DMS53 treated with DMSO at 0.1 percent for 48 hours (cell line): Measurements from ENCODE around the gene ABCB8.
A peak's percentile ranks its signal among the peaks of the same experiment; 100 is the strongest.

Experiments
- DNase-seq: peaks from one replicate; lab custom pipeline; 2025; ENCODE audit not compliant: unreplicated experiment; lab: John Stamatoyannopoulos, UW

ABCB8 gene

GRCh38 chr7:151028131-151028947, at the start of gene ABCB8:
TSS of gene ABCB8 (plus strand) at chr7:151028450. CDS start at chr7:151028516, 66 bp downstream.
- DNase-seq: peak; percentile 98

- peak; percentile 38 for DNase-seq
Observed at GRCh38 chr7:150979713-150980390, 48.4 kb upstream of the ABCB8 start.

GRCh38 chr7:150980663-150981062, 47.6 kb upstream of the ABCB8 start:
- no peak for DNase-seq

DNA sequence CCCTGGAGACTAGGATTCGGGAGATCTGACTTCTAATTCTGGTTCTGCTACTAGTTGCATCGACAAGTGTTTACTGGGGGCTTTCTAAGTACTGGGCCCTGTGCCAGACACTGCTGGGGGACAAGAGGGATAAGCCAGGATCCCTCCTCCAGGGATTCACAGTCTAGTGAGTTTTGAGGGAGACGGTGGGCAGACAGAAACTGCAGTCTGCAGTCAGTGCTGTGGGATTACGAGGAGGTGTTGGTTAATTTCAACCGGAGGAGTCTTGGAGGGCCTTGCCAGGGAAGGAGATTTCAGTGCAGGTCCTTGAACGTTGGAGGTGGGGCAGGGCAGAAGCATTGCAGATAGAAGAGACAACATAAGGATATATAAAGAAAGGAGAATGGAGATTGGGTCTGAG, 46.6 kb upstream of the ABCB8 start:
- no peak for DNase-seq

GRCh38 chr7:150982351-150982750, 45.9 kb upstream of the ABCB8 start:
- DNase-seq: no peak

DNA sequence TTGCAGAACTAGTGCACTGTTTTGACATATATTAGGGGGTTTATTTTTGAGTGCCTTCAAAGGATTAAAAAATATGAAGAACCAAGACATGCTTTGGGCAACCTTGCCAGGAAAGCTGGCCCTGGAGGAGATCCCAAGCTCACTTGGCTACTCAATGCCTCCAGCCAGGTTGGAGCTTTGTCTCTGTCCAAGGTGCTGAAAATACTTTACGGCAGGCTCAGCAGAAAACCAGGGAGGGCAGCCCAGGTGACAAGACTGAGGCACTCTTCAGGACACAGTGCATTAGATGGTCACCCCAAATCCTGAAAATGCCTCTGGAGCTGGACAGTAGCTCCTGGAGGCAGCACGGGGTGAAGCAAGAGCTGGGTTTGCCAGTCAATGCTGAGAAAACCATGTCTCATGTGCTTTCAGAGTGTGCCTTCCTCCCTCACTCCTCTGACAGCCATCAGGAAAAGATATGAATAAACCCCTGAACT, 44.3 kb upstream of the ABCB8 start:
- DNase-seq: no peak

GRCh38 chr7:150986099-150986512, 42.1 kb upstream of the ABCB8 start:
- DNase-seq: peak; percentile 79

- DNase-seq: no peak
Observed at GRCh38 chr7:150986556-150986955, 41.7 kb upstream of the ABCB8 start.

DNA sequence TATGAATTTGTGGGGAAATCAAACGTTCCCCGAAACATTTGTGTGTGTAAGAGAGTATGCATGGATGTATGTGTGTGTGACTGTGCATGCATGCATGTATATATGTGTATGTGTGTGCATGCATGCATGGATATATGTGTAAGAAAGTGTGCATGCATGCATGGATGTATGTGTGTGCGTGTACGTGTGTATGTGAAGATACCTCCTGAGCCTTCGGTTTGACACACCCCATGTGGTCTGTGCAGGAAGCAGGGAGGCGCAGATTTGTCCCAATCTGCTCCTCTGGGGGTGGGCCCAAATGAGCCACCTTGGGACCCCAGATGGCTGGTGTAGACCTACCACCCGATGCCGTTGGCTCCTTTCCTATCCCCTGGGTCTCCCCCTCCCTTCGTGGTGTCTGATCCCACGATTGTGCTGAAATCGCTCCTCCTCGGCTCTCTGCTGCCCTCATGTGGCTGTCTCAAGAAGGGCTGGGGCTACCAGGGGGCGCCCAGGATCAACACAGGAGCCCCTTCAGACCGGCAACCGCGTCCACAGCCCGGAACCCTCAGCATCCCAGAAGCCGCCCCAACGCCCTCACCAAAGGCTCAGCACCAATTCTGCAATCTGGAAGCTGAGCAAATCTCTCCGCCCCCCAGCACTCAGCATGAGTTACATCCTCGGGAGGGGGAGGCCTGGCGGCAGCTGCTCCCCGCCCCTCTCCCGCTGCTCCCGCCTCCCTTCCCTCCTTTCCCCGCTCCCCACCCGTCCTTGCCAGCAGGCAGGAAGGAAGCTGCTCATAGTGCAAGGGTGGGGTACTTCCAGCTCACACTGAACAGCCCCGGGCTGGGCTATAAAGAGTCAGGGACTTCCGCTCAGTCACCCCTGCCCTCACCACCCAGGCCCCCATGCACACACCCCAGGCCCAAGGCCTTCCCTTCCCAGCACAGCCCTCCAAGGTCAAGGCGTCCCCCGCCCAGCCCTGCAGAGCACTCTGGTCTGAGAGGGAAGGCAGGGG, 39.7 kb upstream of the ABCB8 start:
- no peak for DNase-seq

DNA sequence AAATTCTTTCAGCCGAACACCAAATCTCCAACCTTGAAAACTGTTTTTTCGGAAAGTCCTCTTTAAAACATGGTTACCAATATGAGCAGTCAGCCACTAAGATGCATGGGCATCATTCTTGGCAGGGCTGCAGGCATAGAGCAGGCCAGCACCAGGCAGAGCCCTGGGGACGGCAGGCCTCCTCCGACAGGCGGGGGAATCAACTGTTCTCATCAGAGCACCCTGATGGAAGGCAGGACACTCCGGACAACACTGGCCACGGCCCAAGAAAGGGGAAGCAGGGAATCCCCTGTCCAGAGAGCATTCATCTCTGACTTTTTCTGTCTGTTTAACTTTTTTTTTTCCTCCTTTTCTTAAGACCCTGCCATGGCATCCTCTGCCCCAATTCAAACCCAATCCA, 38.8 kb upstream of the ABCB8 start:
- no peak for DNase-seq

DNA sequence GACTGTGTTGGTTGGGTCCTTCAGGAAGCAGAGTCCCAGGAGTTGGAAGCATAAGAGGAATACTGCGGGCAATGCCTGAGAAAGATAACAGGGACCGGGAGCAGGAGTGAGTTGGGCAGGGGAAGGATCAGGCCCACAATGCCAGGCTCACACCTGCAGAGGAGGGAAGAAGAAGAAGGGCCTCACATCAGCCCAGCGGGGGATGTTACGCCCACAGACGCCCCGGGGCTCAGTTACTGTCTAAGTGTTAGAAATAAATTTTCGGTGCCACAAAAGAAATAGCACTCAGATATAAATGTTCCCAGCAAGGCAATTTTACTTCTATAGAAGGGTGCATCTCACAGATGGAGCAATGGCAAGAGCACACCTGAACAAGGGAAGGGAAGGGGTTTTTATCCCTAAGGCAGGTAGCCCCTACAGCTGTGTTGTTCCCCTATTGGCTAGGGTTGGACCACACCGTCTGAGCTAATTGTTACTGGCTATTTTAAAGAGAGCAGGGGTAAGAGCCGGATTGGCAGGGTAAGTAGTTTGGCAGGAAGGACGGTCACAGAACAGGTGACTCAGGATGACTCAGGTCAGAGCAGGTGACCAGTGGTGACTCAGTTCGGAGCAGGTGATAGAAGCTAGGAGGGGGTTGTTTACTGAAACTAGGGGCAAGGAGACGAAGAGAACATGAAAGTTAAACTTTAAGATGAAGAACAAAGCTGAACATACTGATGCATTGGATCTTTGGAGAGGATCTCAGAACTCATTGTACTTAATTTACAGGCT, 37.6 kb upstream of the ABCB8 start, which contains the start of gene NOS3:
TSS of gene NOS3 (plus strand) at position 602 of the 771 bp plus-strand sequence. CDS start 2,787 bp downstream, outside the sequence.
- peak; percentile 92 for DNase-seq

DNA sequence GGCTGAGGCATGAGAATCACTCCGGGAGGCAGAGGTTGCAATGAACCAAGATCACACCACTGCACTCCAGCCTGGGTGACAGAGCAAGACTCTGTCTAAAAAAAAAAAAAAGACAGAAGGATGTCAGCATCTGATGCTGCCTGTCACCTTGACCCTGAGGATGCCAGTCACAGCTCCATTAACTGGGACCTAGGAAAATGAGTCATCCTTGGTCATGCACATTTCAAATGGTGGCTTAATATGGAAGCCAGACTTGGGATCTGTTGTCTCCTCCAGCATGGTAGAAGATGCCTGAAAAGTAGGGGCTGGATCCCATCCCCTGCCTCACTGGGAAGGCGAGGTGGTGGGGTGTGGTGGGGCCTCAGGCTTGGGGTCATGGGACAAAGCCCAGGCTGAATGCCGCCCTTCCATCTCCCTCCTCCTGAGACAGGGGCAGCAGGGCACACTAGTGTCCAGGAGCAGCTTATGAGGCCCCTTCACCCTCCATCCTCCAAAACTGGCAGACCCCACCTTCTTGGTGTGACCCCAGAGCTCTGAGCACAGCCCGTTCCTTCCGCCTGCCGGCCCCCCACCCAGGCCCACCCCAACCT, 36.1 kb upstream of the ABCB8 start:
- peak; percentile 52 for DNase-seq

DNA sequence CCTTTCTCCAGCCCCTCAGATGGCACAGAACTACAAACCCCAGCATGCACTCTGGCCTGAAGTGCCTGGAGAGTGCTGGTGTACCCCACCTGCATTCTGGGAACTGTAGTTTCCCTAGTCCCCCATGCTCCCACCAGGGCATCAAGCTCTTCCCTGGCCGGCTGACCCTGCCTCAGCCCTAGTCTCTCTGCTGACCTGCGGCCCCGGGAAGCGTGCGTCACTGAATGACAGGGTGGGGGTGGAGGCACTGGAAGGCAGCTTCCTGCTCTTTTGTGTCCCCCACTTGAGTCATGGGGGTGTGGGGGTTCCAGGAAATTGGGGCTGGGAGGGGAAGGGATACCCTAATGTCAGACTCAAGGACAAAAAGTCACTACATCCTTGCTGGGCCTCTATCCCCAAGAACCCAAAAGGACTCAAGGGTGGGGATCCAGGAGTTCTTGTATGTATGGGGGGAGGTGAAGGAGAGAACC, 35.4 kb upstream of the ABCB8 start:
- peak; percentile 27 for DNase-seq

GRCh38 chr7:150993511-150993910, 34.7 kb upstream of the ABCB8 start:
- no peak for DNase-seq

GRCh38 chr7:150994141-150994837, 34.0 kb upstream of the ABCB8 start:
- DNase-seq: no peak

GRCh38 chr7:150994838-150995510, 33.3 kb upstream of the ABCB8 start:
- no peak for DNase-seq

DNA sequence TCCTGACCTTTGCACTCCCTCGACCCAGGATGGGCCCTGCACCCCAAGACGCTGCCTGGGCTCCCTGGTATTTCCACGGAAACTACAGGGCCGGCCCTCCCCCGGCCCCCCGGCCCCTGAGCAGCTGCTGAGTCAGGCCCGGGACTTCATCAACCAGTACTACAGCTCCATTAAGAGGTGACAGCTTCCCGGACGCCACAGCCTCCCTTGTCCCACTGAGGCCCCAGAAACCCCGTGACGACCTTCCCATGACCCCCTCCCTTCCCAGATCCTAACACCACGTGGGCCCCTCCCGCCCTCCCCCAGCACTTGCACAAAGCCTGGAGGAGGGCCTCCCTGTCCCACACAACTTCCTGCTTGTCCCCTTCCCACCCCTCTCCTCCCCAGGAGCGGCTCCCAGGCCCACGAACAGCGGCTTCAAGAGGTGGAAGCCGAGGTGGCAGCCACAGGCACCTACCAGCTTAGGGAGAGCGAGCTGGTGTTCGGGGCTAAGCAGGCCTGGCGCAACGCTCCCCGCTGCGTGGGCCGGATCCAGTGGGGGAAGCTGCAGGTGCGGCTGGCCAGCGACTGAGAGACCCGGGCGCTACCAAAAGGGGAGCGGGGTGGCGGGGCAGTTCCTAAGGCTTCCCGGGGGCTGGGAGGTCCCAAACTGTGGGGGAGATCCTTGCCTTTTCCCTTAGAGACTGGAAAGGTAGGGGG, 31.7 kb upstream of the ABCB8 start:
- no peak for DNase-seq

- no peak for DNase-seq
Observed at GRCh38 chr7:150997075-150997511, 31.2 kb upstream of the ABCB8 start.
